GM21786 (cell line): ENCODE results near the gene RDX.
"Not testable (repeated sequence)": the region's sequence is repeated elsewhere in the genome, so short reads cannot be mapped to it uniquely, and the experiment has no call there.

ENCODE experiments used
- ATAC-seq: cut with Tn5 transposase; IDR thresholded peaks from one replicate; pipeline ENCODE4 v1.9.1; 2021; ENCODE audit not compliant: unreplicated experiment

The RDX gene

GRCh38 chr11:110207123-110207522 lies 89.3 kb downstream of the RDX start:
- no peak for ATAC-seq

DNA sequence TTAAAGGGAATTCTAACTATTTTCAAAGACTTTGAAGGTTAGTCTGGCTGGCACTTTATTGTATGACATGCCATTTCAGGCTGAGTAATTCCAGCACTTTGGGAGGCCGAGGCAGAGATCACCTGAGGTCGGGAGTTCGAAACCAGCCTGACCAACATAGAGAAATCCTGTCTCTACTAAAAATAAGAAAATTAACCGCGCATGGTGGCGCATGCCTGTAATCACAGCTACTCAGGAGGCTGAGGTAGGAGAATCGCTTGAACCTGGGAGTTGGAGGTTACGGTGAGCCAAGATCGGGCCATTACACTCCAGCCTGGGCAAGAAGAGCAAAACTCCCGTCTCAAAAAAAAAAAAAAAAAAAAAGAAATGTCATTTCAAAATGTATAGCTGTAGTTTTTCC lies 95.6 kb downstream of the RDX start:
- ATAC-seq = no peak

GRCh38 chr11:110200241-110200640 lies 96.2 kb downstream of the RDX start:
- ATAC-seq = no peak

- ATAC-seq = no peak
Measured at GRCh38 chr11:110199184-110199981, 97.0 kb downstream of the RDX start.

GRCh38 chr11:110198031-110198729 lies 98.2 kb downstream of the RDX start:
- no peak for ATAC-seq

- no peak for ATAC-seq
Measured at GRCh38 chr11:110196884-110197420, 99.5 kb downstream of the RDX start.

DNA sequence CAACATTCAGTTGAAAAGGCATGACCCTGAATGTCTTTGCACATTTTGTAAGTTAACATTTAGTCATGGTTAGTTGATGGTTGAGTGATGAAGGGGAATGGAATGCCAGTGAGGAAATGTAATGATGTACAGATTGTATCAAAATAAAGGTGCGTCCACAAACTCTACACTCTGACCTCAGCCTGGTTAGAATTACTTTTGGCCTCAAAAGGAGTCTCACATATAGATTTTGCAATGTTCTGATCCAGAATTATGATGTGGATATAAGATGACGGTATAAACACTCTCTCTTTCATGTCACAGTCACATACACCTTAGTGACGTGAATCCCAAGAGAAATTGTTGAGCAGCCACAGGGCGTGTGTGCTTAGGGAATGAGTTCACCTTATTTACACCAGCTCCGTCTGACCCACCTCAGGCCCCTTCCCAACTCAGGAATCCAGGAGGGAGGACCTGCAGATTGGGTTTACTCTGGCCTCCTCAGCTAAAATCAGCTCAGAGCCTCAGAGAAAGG lies 100.1 kb downstream of the RDX start:
- no peak for ATAC-seq

- not testable (repeated sequence) for ATAC-seq
Measured at GRCh38 chr11:110194211-110194766, 102.1 kb downstream of the RDX start.

GRCh38 chr11:110192604-110193282 lies 103.7 kb downstream of the RDX start:
- peak; percentile 77 for ATAC-seq

- ATAC-seq = no peak
Measured at GRCh38 chr11:110190885-110191284, 105.5 kb downstream of the RDX start.

GRCh38 chr11:110187731-110188130 lies 108.7 kb downstream of the RDX start:
- ATAC-seq = no peak

GRCh38 chr11:110186867-110187266 lies 109.5 kb downstream of the RDX start:
- no peak for ATAC-seq

DNA sequence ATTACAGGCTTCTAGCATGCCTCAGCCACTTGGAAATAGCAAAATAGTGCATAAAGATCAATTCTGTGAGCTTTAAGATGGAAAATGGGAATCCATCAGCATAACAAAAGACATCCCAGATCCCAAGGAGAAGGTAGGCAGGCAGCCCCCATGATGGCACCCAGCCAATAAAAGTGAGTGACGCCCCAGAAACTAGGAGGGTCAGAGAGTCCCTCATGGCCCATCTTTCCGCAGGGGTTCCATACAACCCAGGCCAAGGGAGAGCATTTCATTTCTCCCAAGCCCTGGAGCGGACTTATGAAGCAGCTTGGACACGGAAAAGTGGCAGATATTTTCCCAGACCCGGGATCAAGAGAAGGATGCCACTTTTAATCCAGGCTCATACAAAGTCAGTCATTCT lies 110.0 kb downstream of the RDX start:
- ATAC-seq = no peak

GRCh38 chr11:110185599-110185998 lies 110.8 kb downstream of the RDX start:
- ATAC-seq = no peak

- ATAC-seq = no peak
Measured at GRCh38 chr11:110185121-110185591, 111.3 kb downstream of the RDX start.

DNA sequence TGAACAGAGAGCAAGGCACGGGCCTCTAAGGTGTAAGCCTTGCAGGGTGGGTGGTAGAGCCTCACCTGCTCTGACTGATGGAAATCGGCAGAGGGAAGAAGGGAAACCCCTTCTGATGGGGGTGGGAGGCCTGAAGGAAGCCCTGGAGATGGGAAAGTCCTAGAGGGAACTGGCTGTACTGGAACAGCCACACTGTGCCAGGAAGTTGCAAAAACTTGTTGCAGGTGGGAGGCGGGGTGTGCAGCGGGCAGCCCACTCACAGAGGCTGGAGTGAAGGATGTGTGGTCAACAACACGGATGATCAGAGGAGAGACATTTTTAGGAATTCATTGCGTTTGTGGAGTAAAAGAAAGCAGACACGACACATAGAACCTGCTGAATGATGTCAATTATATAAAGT lies 112.0 kb downstream of the RDX start:
- ATAC-seq = no peak

GRCh38 chr11:110182886-110183285 lies 113.5 kb downstream of the RDX start:
- no peak for ATAC-seq

GRCh38 chr11:110179064-110179463 lies 117.3 kb downstream of the RDX start:
- no peak for ATAC-seq

DNA sequence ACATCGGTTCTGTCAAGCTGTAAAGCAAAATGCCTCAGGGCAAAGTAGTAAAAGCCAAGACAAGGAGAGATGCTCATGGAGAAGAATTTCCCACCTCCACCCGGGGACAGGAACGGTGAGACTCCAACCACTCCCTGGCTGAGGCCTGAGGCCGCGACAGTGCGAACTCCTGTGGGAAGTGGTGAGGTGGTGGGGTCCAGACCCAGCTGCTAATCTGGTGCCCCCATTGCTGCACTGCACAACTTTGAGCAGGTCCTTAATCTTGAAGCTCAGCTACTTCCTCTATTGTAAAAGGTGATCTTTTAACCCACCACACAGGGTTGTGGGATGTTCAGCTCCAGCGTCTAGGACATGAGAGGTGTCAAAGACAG lies 119.3 kb downstream of the RDX start:
- no peak for ATAC-seq

GRCh38 chr11:110176366-110177085 lies 119.9 kb downstream of the RDX start:
- no peak for ATAC-seq
